HUES64 (cell line): ENCODE measurements around the gene RAB44.

Experiments
- H3K27ac ChIP-seq: 2 replicates; pipeline ENCODE4 v1.7.0; 2013; ENCODE audit warnings: low read depth, low read length, inconsistent platforms
- H3K27me3 ChIP-seq: 2 replicates; pipeline ENCODE4 v1.6.1; 2013; ENCODE audit warnings: mild to moderate bottlenecking, low read length; ENCODE audit not compliant: insufficient read depth
- H3K36me3 ChIP-seq: 2 replicates; pipeline ENCODE4 v1.6.1; 2013; ENCODE audit warnings: mild to moderate bottlenecking, low read length; ENCODE audit not compliant: insufficient read depth
- H3K4me1 ChIP-seq: 2 replicates; pipeline ENCODE4 v1.6.1; 2013; ENCODE audit warnings: mild to moderate bottlenecking, low read length, moderate library complexity; ENCODE audit not compliant: insufficient read depth
- H3K4me3 ChIP-seq: 2 replicates; pipeline ENCODE4 v1.5.1; 2013; ENCODE audit warnings: mild to moderate bottlenecking, low read length, moderate library complexity
- H3K9ac ChIP-seq: 2 replicates; pipeline ENCODE4 v1.6.1; 2013; ENCODE audit warnings: mild to moderate bottlenecking, low read depth, low read length
- H3K9me3 ChIP-seq: 2 replicates; pipeline ENCODE4 v1.6.1; 2013; ENCODE audit warnings: low read depth, low read length; ENCODE audit not compliant: insufficient read depth
- WGBS: fragments of 150-250, 120-280 bp; methylation state at CpG from one replicate; pipeline ENCODE4 v1.1.7; 2013; ENCODE audit warnings: missing lambda C conversion rate; 5-methylcytosine and 5-hydroxymethylcytosine counted together

Gene RAB44

GRCh38 chr6:36745836-36746235 is 48.2 kb downstream of the RAB44 start:
- H3K36me3 ChIP-seq: no peaks in the 10 kb centered on the region
- no peaks in the 10 kb centered on the region; the same call in 1 of the 2 replicates for H3K4me1 ChIP-seq
- WGBS: 79% methylated on average over 8 of the region's 8 CpGs
- no peaks in the 10 kb centered on the region for H3K27me3 ChIP-seq
- no peak overlapping the region for H3K4me3 ChIP-seq
- no peak overlapping the region for H3K9ac ChIP-seq
- H3K27ac ChIP-seq: no peak overlapping the region
- no peaks in the 10 kb centered on the region; the same call in 1 of the 2 replicates for H3K9me3 ChIP-seq

GRCh38 chr6:36746251-36746650 is 48.6 kb downstream of the RAB44 start:
- no peaks in the 10 kb centered on the region for H3K36me3 ChIP-seq
- no peaks in the 10 kb centered on the region for H3K27me3 ChIP-seq
- no peak overlapping the region for H3K4me3 ChIP-seq
- H3K9me3 ChIP-seq: no peaks in the 10 kb centered on the region; the same call in 1 of the 2 replicates
- no peak overlapping the region for H3K27ac ChIP-seq
- 89% methylated on average over 14 of the region's 14 CpGs for WGBS
- H3K4me1 ChIP-seq: no peaks in the 10 kb centered on the region; the same call in 1 of the 2 replicates
- H3K9ac ChIP-seq: no peak overlapping the region

- no peaks in the 10 kb centered on the region for H3K4me1 ChIP-seq
- WGBS: 92% methylated on average over 5 of the region's 5 CpGs
- H3K27me3 ChIP-seq: no peaks in the 10 kb centered on the region
- no peaks in the 10 kb centered on the region for H3K36me3 ChIP-seq
- H3K9me3 ChIP-seq: no peaks in the 10 kb centered on the region; the same call in 1 of the 2 replicates
- H3K4me3 ChIP-seq: no peak overlapping the region
- no peak overlapping the region for H3K9ac ChIP-seq
- no peak overlapping the region for H3K27ac ChIP-seq
These were observed 52.3 kb downstream of the RAB44 start for GRCh38 chr6:36749829-36750489.

GRCh38 chr6:36751091-36751490 is 53.5 kb downstream of the RAB44 start:
- no peaks in the 10 kb centered on the region for H3K4me1 ChIP-seq
- H3K27me3 ChIP-seq: no peaks in the 10 kb centered on the region
- H3K9me3 ChIP-seq: no peaks in the 10 kb centered on the region; the same call in 1 of the 2 replicates
- no peak overlapping the region for H3K27ac ChIP-seq
- no peaks in the 10 kb centered on the region for H3K36me3 ChIP-seq
- H3K9ac ChIP-seq: no peak overlapping the region
- 95% methylated on average over 3 of the region's 3 CpGs for WGBS
- H3K4me3 ChIP-seq: no peak overlapping the region

GRCh38 chr6:36751833-36752186 is 54.2 kb downstream of the RAB44 start:
- no peak overlapping the region for H3K27ac ChIP-seq

GRCh38 chr6:36752187-36752885 is 54.7 kb downstream of the RAB44 start:
- Histone ChIP-seq H3K4me3 (no peak overlapping the region), H3K27ac (no peak overlapping the region), H3K27me3 (no peaks in the 10 kb centered on the region), H3K9me3 (no peaks in the 10 kb centered on the region; the same call in 1 of the 2 replicates), H3K9ac (no peak overlapping the region), H3K4me1 (no peaks in the 10 kb centered on the region), H3K36me3 (no peaks in the 10 kb centered on the region)
- WGBS: 89% methylated on average over 6 of the region's 6 CpGs

More at GRCh38 chr6:36751833-36752186, 54.2 kb downstream of the RAB44 start:
- Histone ChIP-seq H3K9me3 (no peaks in the 10 kb centered on the region; the same call in 1 of the 2 replicates), H3K9ac (no peak overlapping the region), H3K4me1 (no peaks in the 10 kb centered on the region), H3K4me3 (no peak overlapping the region), H3K36me3 (no peaks in the 10 kb centered on the region), H3K27me3 (no peaks in the 10 kb centered on the region)
- WGBS: 0% methylated on average over 1 of the region's 1 CpG

- Histone ChIP-seq H3K9me3 (no peaks in the 10 kb centered on the region; the same call in 1 of the 2 replicates), H3K9ac (no peak overlapping the region), H3K36me3 (no peaks in the 10 kb centered on the region), H3K27me3 (no peaks in the 10 kb centered on the region), H3K4me3 (no peak overlapping the region), H3K27ac (no peak overlapping the region), H3K4me1 (no peaks in the 10 kb centered on the region)
- WGBS: 95% methylated on average over 6 of the region's 6 CpGs
These were observed 55.4 kb downstream of the RAB44 start for GRCh38 chr6:36752886-36753506.

GRCh38 chr6:36753671-36754405 is 56.2 kb downstream of the RAB44 start:
- no peak overlapping the region for H3K27ac ChIP-seq
- 83% methylated on average over 7 of the region's 7 CpGs for WGBS

GRCh38 chr6:36754582-36755434 is 57.2 kb downstream of the RAB44 start:
- Histone ChIP-seq H3K4me3 (no peak overlapping the region), H3K27me3 (no peaks in the 10 kb centered on the region), H3K9ac (no peak overlapping the region), H3K4me1 (no peaks in the 10 kb centered on the region), H3K9me3 (no peaks in the 10 kb centered on the region), H3K27ac (no peak overlapping the region), H3K36me3 (no peaks in the 10 kb centered on the region)
- 89% methylated on average over 9 of the region's 9 CpGs for WGBS

More at GRCh38 chr6:36753671-36754405, 56.2 kb downstream of the RAB44 start:
- Histone ChIP-seq H3K36me3 (no peaks in the 10 kb centered on the region), H3K27me3 (no peaks in the 10 kb centered on the region), H3K9ac (no peak overlapping the region), H3K4me3 (no peak overlapping the region), H3K4me1 (no peaks in the 10 kb centered on the region), H3K9me3 (no peaks in the 10 kb centered on the region)
